Lung (tissue), 12 donors: Measurements from ENCODE around the gene PTPRE. TPM values are rescaled to one million over a fixed set of nuclear protein-coding genes. Genes with fewer than 3 reads are reported as not detected.
A peak's percentile ranks its signal among the peaks of the same experiment; 100 is the strongest.

Experiments
- ATAC-seq: fragments of 200-7000 bp; cut with Tn5 transposase; one replicate; pipeline ENCODE4 v1.9.1; 2020; ENCODE audit warnings: moderate number of reproducible peaks; ENCODE audit not compliant: insufficient read depth, low FRiP score
- DNase-seq, 3 donors: peaks; one replicate each; pipeline ENCODE4 v3.0.0-alpha.2; 2013 to 2017
- H3K27ac ChIP-seq, 2 donors: one replicate each; pipeline ENCODE4 v1.5.1; 2013; ENCODE audit warnings: mild to moderate bottlenecking in 2 of 2, moderate library complexity in 2 of 2, control low read depth in 1 of 2, inconsistent platforms in 1 of 2, low read depth in 1 of 2, low read length in 1 of 2
- H3K27me3 ChIP-seq, 3 donors: one replicate each; pipeline ENCODE4 v1.5.1; 2013; ENCODE audit warnings: low read length in 2 of 3; ENCODE audit not compliant: control insufficient read depth in 3 of 3, insufficient read depth in 3 of 3
- H3K36me3 ChIP-seq, 4 donors: one replicate each; pipeline ENCODE4 v1.5.1; 2013; ENCODE audit warnings: low read length in 4 of 4, mild to moderate bottlenecking in 1 of 4, moderate library complexity in 1 of 4; ENCODE audit not compliant: control insufficient read depth in 4 of 4, insufficient read depth in 4 of 4
- H3K4me1 ChIP-seq, 5 donors: one replicate each; pipeline ENCODE4 v1.5.1; 2013; ENCODE audit warnings: low read length in 5 of 5, mild to moderate bottlenecking in 2 of 5, moderate library complexity in 1 of 5; ENCODE audit not compliant: control insufficient read depth in 5 of 5, insufficient read depth in 5 of 5
- H3K4me3 ChIP-seq: one replicate; pipeline ENCODE4 v1.5.1; 2013; ENCODE audit warnings: mild to moderate bottlenecking, control low read depth, moderate library complexity
- H3K9ac ChIP-seq, 2 donors: one replicate each; pipeline ENCODE4 v1.5.1; 2013; ENCODE audit warnings: low read length in 2 of 2, control low read depth in 1 of 2; ENCODE audit not compliant: insufficient read depth in 1 of 2
- H3K9me3 ChIP-seq, 4 donors: one replicate each; pipeline ENCODE4 v1.5.1; 2013; ENCODE audit warnings: low read length in 3 of 4, mild to moderate bottlenecking in 1 of 4, moderate library complexity in 1 of 4; ENCODE audit not compliant: control insufficient read depth in 4 of 4, insufficient read depth in 3 of 4
- CTCF ChIP-seq: IDR thresholded peaks from 2 replicates; pipeline ENCODE4 v1.5.1; 2012; ENCODE audit warnings: mild to moderate bottlenecking; ENCODE audit errors: control extremely low read depth, extremely low read depth
- WGBS, 2 donors: extraction: QIAGEN DNeasy Blood & Tissue Kit; methylation state at CpG; one replicate each; pipeline ENCODE4 v1.1.7; 2013; 5-methylcytosine and 5-hydroxymethylcytosine counted together
- polyA plus RNA-seq, 2 donors: library from polyadenylated mRNA; stranded (reverse); fragments of 200-250 nt; gene quantifications; one replicate each; pipeline ENCODE4 v1.2.1, GENCODE V29; 2013
- total RNA-seq, 2 donors: library from RNA; depleted of rRNA in 1 of 2; stranded (reverse); fragments of >200 nt in 1 of 2; gene quantifications; one replicate each; pipeline ENCODE4 v1.2.1, GENCODE V29; 2014 to 2021
- donor health status: control.
- donor health status: control.
- donor health status: Bipolar disorder and iron deficiency.
- donor health status: healthy.
- donor health status: DM: yes; HTN: yes; CAD: no.

Gene PTPRE
- total and polyA plus RNA-seq, 4 donors = 15.5 to 68.7 (median 36.5) TPM

- Histone ChIP-seq H3K4me3 (no peak overlapping the region), H3K9ac (no peak overlapping the region), H3K27ac (peak overlapping the region; percentile 58 to 76), H3K9me3 (no peaks in the 10 kb centered on the region), H3K4me1 (peaks cover 2 to 41% (median 13%) of the 10 kb centered on the region in 5 donors), H3K36me3 (no peaks in the 10 kb centered on the region), H3K27me3 (no peaks in the 10 kb centered on the region)
- DNase-seq (no peak), ATAC-seq (no peak)
- 39 to 58% methylated on average over 6 of the region's 6 CpGs for WGBS, 2 donors
- TF ChIP-seq CTCF = no peak
Observed at GRCh38 chr10:127925471-127926207, 18.7 kb downstream of the PTPRE start.

GRCh38 chr10:127926455-127926854 is 19.6 kb downstream of the PTPRE start:
- H3K27me3 ChIP-seq = no peaks in the 10 kb centered on the region
- H3K27ac ChIP-seq = peak overlapping the region in 1 of 2 donors; percentile 74
- 20 to 51% methylated on average over 8 of the region's 8 CpGs for WGBS, 2 donors
- TF ChIP-seq CTCF = no peak
- H3K36me3 ChIP-seq = no peaks in the 10 kb centered on the region
- H3K4me3 ChIP-seq = no peak overlapping the region
- DNase-seq (no peak), ATAC-seq (no peak)
- H3K4me1 ChIP-seq = peaks cover 2 to 33% (median 13%) of the 10 kb centered on the region in 5 donors
- no peaks in the 10 kb centered on the region for H3K9me3 ChIP-seq
- H3K9ac ChIP-seq = no peak overlapping the region

GRCh38 chr10:127928021-127928806 is 21.3 kb downstream of the PTPRE start:
- ATAC-seq (peak; percentile 28), DNase-seq (peak in 2 of 3 donors; percentile 41 to 54)
- peaks cover 0 to 6% (median 0%) of the 10 kb centered on the region in 4 donors for H3K9me3 ChIP-seq
- no peak overlapping the region for H3K4me3 ChIP-seq
- H3K36me3 ChIP-seq = no peaks in the 10 kb centered on the region
- peaks cover 2 to 18% (median 13%) of the 10 kb centered on the region in 5 donors for H3K4me1 ChIP-seq
- H3K9ac ChIP-seq = no peak overlapping the region
- WGBS, 2 donors = 38 to 58% methylated on average over 10 of the region's 10 CpGs
- H3K27ac ChIP-seq = peak overlapping the region; percentile 37 to 70
- no peaks in the 10 kb centered on the region for H3K27me3 ChIP-seq
- no peak for TF ChIP-seq CTCF
